ENCODE results near the gene IFT27.

GRCh38 chr22:36728505-36728904 is 47.4 kb downstream of the IFT27 start:
- TF ChIP-seq ZNF274 (IDR thresholded peaks at IDR 0.05; ENCODE audit: low read depth, low read length) (no peak), YY1 (IDR thresholded peaks at IDR 0.05; ENCODE audit: insufficient read depth, insufficient read length) (no peak), SUZ12 (IDR thresholded peaks at IDR 0.05; ENCODE audit: extremely low read depth, insufficient read depth, insufficient read length) (no peak)

Measured in NT2/D1 (cell line).